Activated CD4-positive, CD25-positive, alpha-beta regulatory T cell treated with anti-CD3 and anti-CD28 coated beads, Interleukin-2, amount 50 U/mL, for 24 hours (primary cell): ENCODE measurements around the gene EIF1AX.
"Not testable (repeated sequence)": the region's sequence is repeated elsewhere in the genome, so short reads cannot be mapped to it uniquely, and the experiment has no call there.

Experiments used
- ATAC-seq, 2 donors: fragments of 150-1000 bp; cut with Tn5 transposase; one replicate each; pipeline ENCODE4 v1.10.0; 2021; ENCODE audit warnings: mild to moderate bottlenecking in 1 of 2, moderate library complexity in 1 of 2

The EIF1AX gene

DNA sequence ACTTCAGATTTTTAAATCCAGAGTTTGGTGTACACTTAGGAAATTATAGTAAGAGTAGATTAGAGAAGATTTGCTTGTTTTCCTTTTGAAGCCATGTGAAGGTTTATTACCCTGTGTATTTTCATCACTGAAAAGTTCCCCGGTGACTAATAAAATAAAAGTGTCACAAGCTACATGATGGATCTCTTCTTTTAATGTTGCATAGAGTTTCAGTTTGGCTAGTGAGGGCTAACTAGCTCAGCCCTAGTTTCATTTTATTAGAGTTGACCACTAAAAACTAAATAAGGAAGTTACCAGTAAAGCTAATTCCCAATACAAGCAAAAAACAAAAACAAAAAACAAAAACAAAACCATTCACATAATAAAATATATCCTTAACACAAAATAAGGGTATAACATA lies 14.8 kb downstream of the EIF1AX start:
- not testable (repeated sequence) for ATAC-seq

DNA sequence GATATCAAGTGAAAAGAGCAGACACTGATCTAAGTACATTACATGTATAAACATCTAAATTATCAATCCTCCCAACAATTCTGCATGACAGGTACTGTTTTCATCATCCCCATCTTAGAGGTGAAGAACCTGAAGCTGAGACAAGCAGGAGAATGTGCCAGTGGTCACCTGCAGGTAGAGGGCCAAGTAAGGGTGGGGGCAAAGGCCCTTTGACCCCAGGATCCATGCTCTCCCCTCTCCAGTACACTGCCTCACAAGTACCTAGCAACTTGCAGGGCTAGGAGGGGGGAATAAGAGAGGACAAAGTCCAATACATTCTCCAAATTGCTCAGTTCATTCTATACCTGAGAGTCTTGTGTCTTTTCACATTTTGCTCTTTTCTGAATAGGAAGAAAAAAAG lies 16.7 kb downstream of the EIF1AX start:
- ATAC-seq: no peak

- no peak for ATAC-seq
These were observed 23.4 kb downstream of the EIF1AX start for GRCh38 chrX:20118065-20118824.

GRCh38 chrX:20116577-20117240 lies 24.9 kb downstream of the EIF1AX start, which contains the start of gene MAP7D2:
MAP7D2 (minus strand) TSS chrX:20116907; CDS start chrX:20116879, 28 bp downstream.
- ATAC-seq: no peak

DNA sequence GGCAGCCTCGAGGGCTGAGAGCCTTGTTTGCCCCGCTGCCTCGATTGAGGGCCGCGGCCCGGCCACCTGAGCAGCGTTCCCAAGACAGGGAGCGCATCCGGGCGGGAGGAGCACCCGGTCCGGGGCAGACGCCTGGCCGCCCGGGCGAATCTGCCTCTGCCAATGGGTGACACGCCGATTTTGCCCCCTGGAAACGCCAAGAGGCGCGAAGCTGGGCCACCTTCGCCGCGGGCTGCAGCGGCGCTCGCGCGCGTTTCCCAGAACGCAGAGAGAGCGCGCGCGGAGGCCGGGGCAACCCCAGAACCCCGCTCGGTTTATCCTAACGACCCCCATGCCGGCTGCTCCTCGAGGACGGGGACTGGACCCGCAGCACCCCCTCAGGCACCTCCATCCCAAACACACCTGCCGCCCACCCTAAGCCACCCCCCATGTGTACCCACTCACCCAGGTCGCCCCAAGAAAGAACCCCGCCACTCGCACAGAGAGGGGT lies 25.5 kb downstream of the EIF1AX start:
- ATAC-seq: no peak

DNA sequence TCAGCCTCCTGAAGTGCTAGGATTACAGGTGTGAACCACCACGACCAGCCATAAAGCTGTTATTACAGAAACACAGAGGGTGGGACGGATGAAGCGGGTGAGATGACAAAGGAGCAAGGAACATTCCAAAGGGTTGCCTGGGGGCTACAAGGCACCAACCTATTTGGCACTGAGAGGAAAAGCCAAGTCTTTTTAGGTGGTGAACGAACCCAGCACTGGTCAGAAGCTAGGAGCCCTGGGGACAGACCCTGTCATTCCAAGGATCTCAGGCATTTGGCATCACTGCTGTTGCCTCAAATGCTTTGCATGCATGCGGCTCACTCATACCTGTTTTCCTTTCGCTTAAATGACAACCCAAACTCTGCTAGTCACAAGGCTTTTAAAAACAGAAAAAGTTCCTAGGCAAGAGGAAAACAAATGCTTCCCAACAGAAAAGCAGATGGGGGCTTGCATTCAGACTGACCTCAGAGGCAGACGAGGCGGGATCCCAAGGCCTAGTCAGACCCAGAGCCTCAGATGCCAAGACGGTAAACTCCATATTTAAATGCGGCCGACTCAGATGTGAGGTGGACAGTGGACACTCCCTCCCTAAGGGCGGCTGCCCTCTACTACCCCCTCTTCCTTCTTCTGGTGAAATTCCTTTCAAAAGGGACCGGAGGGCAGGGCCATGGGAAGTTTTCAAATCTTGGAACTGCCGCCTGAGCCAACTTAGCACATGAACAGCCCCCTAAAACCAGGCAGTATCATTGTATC lies 29.4 kb downstream of the EIF1AX start:
- no peak for ATAC-seq

- no peak for ATAC-seq
These were observed 30.4 kb downstream of the EIF1AX start for GRCh38 chrX:20111271-20111670.

GRCh38 chrX:20101934-20102581 lies 39.6 kb downstream of the EIF1AX start:
- ATAC-seq: no peak

- no peak for ATAC-seq
These were observed 50.1 kb downstream of the EIF1AX start for GRCh38 chrX:20091499-20091898.

DNA sequence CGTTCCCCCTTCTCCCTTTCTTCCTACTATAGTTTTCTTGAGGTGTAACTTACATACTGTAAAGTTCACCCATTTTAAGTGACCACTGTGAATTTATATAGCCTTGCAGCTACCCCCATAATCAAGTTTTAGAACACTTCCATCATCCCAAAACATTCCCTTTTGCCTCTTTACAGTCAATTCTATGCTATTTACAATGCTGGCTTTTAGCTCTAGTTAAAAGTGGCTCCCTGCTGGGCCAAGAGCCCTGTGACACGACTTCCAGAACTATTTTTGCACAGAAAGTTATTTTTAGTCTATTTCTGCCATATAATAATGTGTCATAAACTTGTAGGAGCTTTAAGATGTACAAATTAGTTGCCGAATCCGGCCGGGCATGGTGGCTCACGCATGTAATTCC lies 51.8 kb downstream of the EIF1AX start:
- no peak for ATAC-seq

- no peak for ATAC-seq
These were observed 61.4 kb downstream of the EIF1AX start for GRCh38 chrX:20080277-20080676.
